Karpas-422 (cell line): ENCODE measurements around the gene CCDC86. TPM values are rescaled to one million over a fixed set of nuclear protein-coding genes. Genes with fewer than 3 reads are reported as not detected.

Experiments
- DNase-seq: peaks from one replicate; pipeline ENCODE4 v3.0.0-alpha.2; 2015
- H2AFZ ChIP-seq: fragments of 200-600 bp; sonication (generic); 2 replicates; pipeline ENCODE4 v1.6.1; 2014; ENCODE audit warnings: antibody characterized with exemption, low read length, mixed read lengths
- H3K27ac ChIP-seq: fragments of 200-600 bp; sonication (generic); 2 replicates; pipeline ENCODE4 v1.5.1; 2014; ENCODE audit warnings: mild to moderate bottlenecking, low read length, moderate library complexity
- H3K27me3 ChIP-seq: fragments of 200-600 bp; sonication (generic); 2 replicates; pipeline ENCODE4 v1.6.1; 2014; ENCODE audit warnings: low read length, mixed read lengths
- H3K36me3 ChIP-seq: fragments of 200-600 bp; sonication (generic); 2 replicates; pipeline ENCODE4 v1.6.1; 2014; ENCODE audit warnings: low read length, mixed read lengths; ENCODE audit not compliant: insufficient read depth
- H3K4me1 ChIP-seq: fragments of 200-600 bp; sonication (generic); 2 replicates; pipeline ENCODE4 v1.6.1; 2014; ENCODE audit warnings: mild to moderate bottlenecking, low read length, mixed read lengths
- H3K4me2 ChIP-seq: fragments of 200-600 bp; sonication (generic); 2 replicates; pipeline ENCODE4 v1.6.1; 2014; ENCODE audit warnings: low read length, low read depth, mild to moderate bottlenecking; ENCODE audit not compliant: poor library complexity, severe bottlenecking
- H3K4me3 ChIP-seq: fragments of 200-600 bp; sonication (generic); 2 replicates; pipeline ENCODE4 v1.5.1; 2014; ENCODE audit warnings: mild to moderate bottlenecking, antibody characterized with exemption, low read length, mixed read lengths
- H3K79me2 ChIP-seq: fragments of 200-600 bp; sonication (generic); 2 replicates; pipeline ENCODE4 v1.6.1; 2014; ENCODE audit warnings: mild to moderate bottlenecking, low read length, mixed read lengths
- H3K9ac ChIP-seq: fragments of 200-600 bp; sonication (generic); 2 replicates; pipeline ENCODE4 v1.6.0; 2014; ENCODE audit warnings: low read length
- H3K9me2 ChIP-seq: fragments of 200-600 bp; sonication (generic), shearing (Covaris generic); replicated peaks from 2 replicates; pipeline ENCODE4 v1.6.0; 2014; ENCODE audit warnings: mild to moderate bottlenecking, low read length, moderate library complexity; ENCODE audit not compliant: insufficient read depth
- H3K9me3 ChIP-seq: fragments of 300-700, 200-600 bp; sonication (generic); 2 replicates; pipeline ENCODE4 v1.6.1; 2014; ENCODE audit warnings: low read length, mixed read lengths
- H4K20me1 ChIP-seq: fragments of 200-600 bp; sonication (generic); 2 replicates; pipeline ENCODE4 v1.6.1; 2014; ENCODE audit warnings: mild to moderate bottlenecking, antibody characterized with exemption, low read length, low read depth; ENCODE audit not compliant: insufficient read depth
- total RNA-seq: library from RNA; depleted of rRNA; stranded (reverse); fragments of >200 nt; shearing (Covaris generic); gene quantifications from 2 replicates; pipeline ENCODE4 v1.2.3, GENCODE V29; 2014; ENCODE audit warnings: low replicate concordance

Gene CCDC86
- total RNA-seq, 1 experiment from 2014 or later: 10.4 TPM

DNA sequence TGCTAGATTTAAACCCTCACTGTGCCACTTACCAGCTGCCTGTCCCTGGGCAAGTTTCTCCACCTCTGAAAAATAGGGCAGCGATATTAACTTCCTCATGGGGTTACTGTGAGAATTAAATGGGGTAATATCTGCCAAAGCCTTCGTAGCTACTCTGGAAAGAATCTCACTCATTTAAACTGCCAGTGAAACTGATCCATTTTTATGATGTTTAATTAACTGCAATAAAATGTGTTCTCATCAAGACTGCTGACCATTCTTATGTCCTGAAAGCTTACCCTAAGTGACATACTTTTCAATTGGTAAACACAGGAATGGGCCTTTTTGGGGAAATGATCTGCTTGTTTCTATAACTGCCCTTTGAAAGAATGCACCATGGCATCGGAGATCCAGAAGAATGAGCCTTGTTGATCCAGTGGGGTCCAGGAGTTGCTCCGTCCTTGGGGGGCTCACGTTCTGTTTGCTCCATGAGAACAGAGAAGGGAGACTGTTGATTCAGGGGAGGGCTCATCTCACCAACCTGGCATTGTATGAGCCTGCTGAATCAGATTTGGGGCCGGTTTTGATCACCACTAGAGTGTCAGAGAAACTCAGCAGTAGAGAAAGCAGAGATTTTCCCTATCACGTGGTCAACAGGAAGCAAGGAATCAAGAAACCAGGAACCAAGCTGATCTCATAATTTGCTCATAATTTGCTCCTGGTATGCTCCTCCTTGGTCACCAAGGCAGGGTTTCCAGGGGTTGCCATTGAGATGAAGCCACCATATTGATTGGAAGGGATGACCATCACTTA lies 7.0 kb upstream of the CCDC86 start:
- Histone ChIP-seq H3K36me3 (no peaks in the 10 kb centered on the region), H3K4me2 (no peak overlapping the region), H4K20me1 (no peaks in the 10 kb centered on the region), H3K4me1 (peaks cover 17% of the 10 kb centered on the region), H3K9me2 (no peaks in the 10 kb centered on the region), H3K79me2 (no peaks in the 10 kb centered on the region), H3K9ac (no peak overlapping the region), H3K27ac (no peak overlapping the region), H3K27me3 (no peaks in the 10 kb centered on the region), H3K4me3 (no peak overlapping the region), H2AFZ (no peak overlapping the region), H3K9me3 (no peaks in the 10 kb centered on the region)
- DNase-seq: no peak

GRCh38 chr11:60835534-60835846 lies 6.4 kb upstream of the CCDC86 start:
- H3K27ac ChIP-seq: no peak overlapping the region

GRCh38 chr11:60836866-60837515 lies 4.9 kb upstream of the CCDC86 start:
- no peak overlapping the region for H3K9ac ChIP-seq
- H4K20me1 ChIP-seq: no peaks in the 10 kb centered on the region
- no peaks in the 10 kb centered on the region for H3K27me3 ChIP-seq
- H3K27ac ChIP-seq: no peak overlapping the region
- no peak overlapping the region for H3K4me3 ChIP-seq
- H2AFZ ChIP-seq: no peak overlapping the region
- peaks cover 1% of the 10 kb centered on the region for H3K79me2 ChIP-seq
- no peak overlapping the region for H3K4me2 ChIP-seq
- H3K4me1 ChIP-seq: peaks cover 12% of the 10 kb centered on the region
- H3K36me3 ChIP-seq: no peaks in the 10 kb centered on the region
- no peaks in the 10 kb centered on the region for H3K9me2 ChIP-seq
- H3K9me3 ChIP-seq: no peaks in the 10 kb centered on the region
- no peak for DNase-seq

More at GRCh38 chr11:60835534-60835846, 6.4 kb upstream of the CCDC86 start:
- Histone ChIP-seq H3K4me1 (peaks cover 17% of the 10 kb centered on the region), H3K9me3 (no peaks in the 10 kb centered on the region), H3K9ac (no peak overlapping the region), H3K4me3 (no peak overlapping the region), H3K27me3 (no peaks in the 10 kb centered on the region), H2AFZ (no peak overlapping the region), H3K4me2 (no peak overlapping the region), H3K9me2 (no peaks in the 10 kb centered on the region), H4K20me1 (no peaks in the 10 kb centered on the region), H3K79me2 (no peaks in the 10 kb centered on the region), H3K36me3 (no peaks in the 10 kb centered on the region)
- no peak for DNase-seq

- Histone ChIP-seq H3K4me3 (no peak overlapping the region), H3K9ac (no peak overlapping the region), H3K4me2 (no peak overlapping the region), H3K36me3 (no peaks in the 10 kb centered on the region), H3K9me2 (no peaks in the 10 kb centered on the region), H4K20me1 (no peaks in the 10 kb centered on the region), H3K4me1 (peaks cover 8% of the 10 kb centered on the region), H3K79me2 (peaks cover 13% of the 10 kb centered on the region), H3K27me3 (no peaks in the 10 kb centered on the region), H3K27ac (no peak overlapping the region), H2AFZ (no peak overlapping the region), H3K9me3 (no peaks in the 10 kb centered on the region)
- DNase-seq: peak; percentile 73
These were observed 3.8 kb upstream of the CCDC86 start for GRCh38 chr11:60838132-60838531.

- no peak overlapping the region for H3K27ac ChIP-seq
- H3K9ac ChIP-seq: no peak overlapping the region
- no peaks in the 10 kb centered on the region for H3K9me2 ChIP-seq
- peaks cover 39% of the 10 kb centered on the region for H3K79me2 ChIP-seq
- H3K9me3 ChIP-seq: no peaks in the 10 kb centered on the region
- H3K4me1 ChIP-seq: peaks cover 33% of the 10 kb centered on the region
- peak overlapping the region; percentile 96; the same call in 1 of the 2 replicates for H3K4me3 ChIP-seq
- peak overlapping the region; percentile 55; the same call in 1 of the 2 replicates for H2AFZ ChIP-seq
- peak overlapping the region; percentile 83 for H3K4me2 ChIP-seq
- DNase-seq: no peak
- H3K36me3 ChIP-seq: peaks cover 5% of the 10 kb centered on the region
- H4K20me1 ChIP-seq: peaks cover 13% of the 10 kb centered on the region; the same call in 1 of the 2 replicates
- no peaks in the 10 kb centered on the region for H3K27me3 ChIP-seq
These were observed 1.2 kb upstream of the CCDC86 start for GRCh38 chr11:60840470-60841430.

DNA sequence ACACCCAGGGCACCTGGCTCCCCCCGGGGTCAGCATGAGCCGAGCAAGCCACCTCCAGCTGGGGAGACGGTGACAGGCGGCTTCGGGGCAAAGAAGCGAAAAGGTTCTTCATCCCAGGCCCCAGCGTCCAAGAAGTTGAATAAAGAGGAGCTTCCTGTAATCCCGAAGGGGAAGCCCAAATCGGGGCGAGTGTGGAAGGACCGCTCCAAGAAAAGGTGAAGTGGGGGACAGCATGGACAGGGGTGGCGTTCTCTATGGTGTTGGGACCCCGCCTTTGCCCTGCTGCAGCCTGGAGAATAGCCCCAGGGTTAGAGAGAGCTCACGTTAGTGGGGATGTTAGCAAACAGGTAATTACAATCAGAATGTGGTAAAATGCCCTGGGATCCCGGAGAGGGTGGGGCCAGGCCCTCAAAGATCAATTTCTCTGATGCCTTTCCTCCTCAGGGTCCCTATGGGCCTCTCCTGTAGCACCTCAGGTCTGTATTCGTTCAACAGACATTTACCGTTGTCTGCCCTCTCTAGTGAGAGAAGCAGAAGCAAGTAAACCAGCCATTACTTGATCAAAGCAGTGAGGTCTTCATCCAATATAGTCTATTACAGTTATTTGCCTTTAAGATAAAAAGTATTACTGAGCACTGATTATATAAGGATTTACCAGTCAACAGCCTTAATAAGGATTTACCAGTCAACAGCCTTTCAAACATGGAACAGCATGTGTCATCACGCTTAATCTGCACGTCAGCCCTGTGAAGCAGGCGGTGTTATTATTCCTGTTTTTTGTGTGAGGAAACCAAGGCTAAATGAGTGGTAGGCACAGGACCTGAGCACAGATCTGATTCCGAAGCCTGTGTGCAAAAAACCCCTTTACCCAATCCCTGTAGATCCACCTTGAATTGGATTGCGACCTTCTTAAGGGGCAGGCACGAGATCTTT lies 1.0 kb downstream of the CCDC86 start:
- H2AFZ ChIP-seq: no peak overlapping the region

DNA sequence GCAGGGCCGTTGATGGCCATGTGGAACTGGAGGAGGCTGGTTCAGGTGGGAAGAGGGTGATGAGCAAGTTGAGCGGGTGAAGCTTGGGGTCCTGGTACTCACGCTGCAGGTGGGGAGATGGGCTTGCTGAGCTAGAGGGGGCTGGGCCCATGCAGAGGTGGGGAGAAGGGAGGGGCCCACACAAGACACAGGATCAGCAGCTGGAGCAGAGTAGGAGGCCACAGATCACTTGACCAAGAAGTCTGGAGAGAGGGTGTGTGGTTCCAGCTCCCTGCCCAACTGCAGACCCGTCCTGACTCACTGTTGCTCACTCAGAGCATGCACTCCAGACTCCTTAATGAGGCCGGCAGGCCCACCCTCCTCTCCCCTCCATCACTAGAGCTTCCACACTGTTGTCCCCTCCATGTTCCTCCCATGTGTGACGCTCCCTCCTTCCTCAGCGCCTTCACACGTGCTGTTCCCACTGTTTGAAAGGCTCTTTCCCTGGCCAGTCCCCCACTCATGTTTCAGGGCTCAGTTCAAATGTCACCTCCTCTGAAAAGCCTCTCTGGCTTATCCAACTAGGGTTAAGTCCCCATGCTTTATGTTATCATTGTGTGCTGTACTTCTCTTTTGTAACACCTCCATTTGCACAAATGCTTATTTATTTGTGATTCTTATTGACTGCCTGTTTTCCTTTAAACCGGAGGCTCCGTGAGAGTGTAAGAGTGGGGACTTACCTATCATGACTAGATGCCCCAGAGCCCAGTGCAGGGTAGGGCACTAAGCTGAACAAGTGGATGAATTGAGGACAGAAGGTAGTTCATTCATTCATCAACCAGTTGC lies 2.3 kb downstream of the CCDC86 start:
- peaks cover 48% of the 10 kb centered on the region for H3K79me2 ChIP-seq
- H4K20me1 ChIP-seq: peaks cover 13% of the 10 kb centered on the region; the same call in 1 of the 2 replicates
- peak overlapping the region; percentile 96 for H3K4me3 ChIP-seq
- no peaks in the 10 kb centered on the region for H3K9me3 ChIP-seq
- no peak for DNase-seq
- peaks cover 9% of the 10 kb centered on the region for H3K36me3 ChIP-seq
- H3K27me3 ChIP-seq: no peaks in the 10 kb centered on the region
- H3K27ac ChIP-seq: no peak overlapping the region
- peak overlapping the region; percentile 84 for H3K9ac ChIP-seq
- no peaks in the 10 kb centered on the region for H3K9me2 ChIP-seq
- H3K4me2 ChIP-seq: peak overlapping the region; percentile 83
- no peak overlapping the region for H2AFZ ChIP-seq
- peaks cover 33% of the 10 kb centered on the region for H3K4me1 ChIP-seq

More for the DNA sequence above, 1.0 kb downstream of the CCDC86 start:
- H3K79me2 ChIP-seq: peaks cover 48% of the 10 kb centered on the region
- peak overlapping the region; percentile 84 for H3K9ac ChIP-seq
- no peaks in the 10 kb centered on the region for H3K9me3 ChIP-seq
- H3K27ac ChIP-seq: peak overlapping the region; percentile 14; the same call in 1 of the 2 replicates
- H3K4me1 ChIP-seq: peaks cover 33% of the 10 kb centered on the region
- no peaks in the 10 kb centered on the region for H3K9me2 ChIP-seq
- peak overlapping the region; percentile 96 for H3K4me3 ChIP-seq
- peak; percentile 51 for DNase-seq
- H4K20me1 ChIP-seq: peaks cover 13% of the 10 kb centered on the region; the same call in 1 of the 2 replicates
- peak overlapping the region; percentile 83 for H3K4me2 ChIP-seq
- peaks cover 9% of the 10 kb centered on the region for H3K36me3 ChIP-seq
- no peaks in the 10 kb centered on the region for H3K27me3 ChIP-seq
